Diencephalon (tissue), 1 donor: ENCODE results near the gene FMNL2. TPM values are rescaled to one million over a fixed set of nuclear protein-coding genes. Genes with fewer than 3 reads are reported as not detected.

Source experiments
- small RNA-seq: library from RNA; depleted of rRNA; stranded (forward); fragments of <200 nt; gene quantifications from one replicate; pipeline ENCODE3, GENCODE V24; 2014
- total RNA-seq: library from RNA; depleted of rRNA; stranded (reverse); fragments of >200 nt; gene quantifications from one replicate; pipeline ENCODE4 v1.2.3, GENCODE V29; 2014

The FMNL2 gene
- total RNA-seq = 80.5 TPM

DNA sequence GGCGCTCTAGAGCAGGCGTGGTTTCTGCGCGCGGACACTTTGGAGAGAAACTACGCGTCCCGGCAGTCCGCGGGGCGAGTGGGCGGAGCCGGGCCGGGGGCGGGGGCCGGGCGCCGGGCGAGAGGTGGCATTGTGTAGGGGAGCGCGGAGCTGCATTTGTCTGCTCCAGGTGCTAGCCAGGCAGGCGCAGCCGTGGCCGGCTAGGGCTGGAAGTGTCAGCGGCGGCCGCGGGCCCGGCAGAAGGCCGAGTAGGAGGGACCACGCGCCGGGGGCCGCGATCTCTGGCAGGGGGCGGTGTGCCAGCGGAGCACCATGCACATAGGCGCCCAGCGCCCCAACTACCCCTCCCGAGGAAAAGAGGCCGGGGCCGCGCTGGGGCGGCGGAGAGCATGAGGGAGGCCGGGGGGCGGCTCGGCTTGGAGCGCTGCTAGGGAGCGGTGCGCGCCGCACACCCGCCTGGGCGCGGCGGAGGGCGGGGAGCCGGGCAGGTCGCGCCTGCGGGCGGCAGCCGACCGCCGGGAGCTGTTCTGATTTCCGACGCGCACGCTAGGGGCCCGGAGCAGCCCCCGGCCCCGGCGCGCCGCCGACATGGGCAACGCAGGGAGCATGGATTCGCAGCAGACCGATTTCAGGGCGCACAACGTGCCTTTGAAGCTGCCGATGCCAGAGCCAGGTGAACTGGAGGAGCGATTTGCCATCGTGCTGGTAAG is at the start of gene FMNL2:
Gene FMNL2 (plus strand): TSS at position 159 of the 710 bp plus-strand sequence.

Small RNA genes within 50 kb of the gene (small RNA-seq; reads per million reads assigned to genes)
- not detected for gene AC012443.1

Other genes with a start within 250 kb of the FMNL2 start
- 67.8 TPM for gene CACNB4, start 236.1 kb upstream of the FMNL2 start, total RNA-seq
- gene STAM2, start 159.4 kb upstream of the FMNL2 start, total RNA-seq = 60.7 TPM